Measurements from ENCODE around the gene METAP1D.

The METAP1D gene

GRCh38 chr2:172094294-172095145 is 94.8 kb downstream of the METAP1D start:
- no peak for DNase-seq

- peak; percentile 67 for DNase-seq
These were observed 95.6 kb downstream of the METAP1D start for GRCh38 chr2:172095146-172095904.

DNA sequence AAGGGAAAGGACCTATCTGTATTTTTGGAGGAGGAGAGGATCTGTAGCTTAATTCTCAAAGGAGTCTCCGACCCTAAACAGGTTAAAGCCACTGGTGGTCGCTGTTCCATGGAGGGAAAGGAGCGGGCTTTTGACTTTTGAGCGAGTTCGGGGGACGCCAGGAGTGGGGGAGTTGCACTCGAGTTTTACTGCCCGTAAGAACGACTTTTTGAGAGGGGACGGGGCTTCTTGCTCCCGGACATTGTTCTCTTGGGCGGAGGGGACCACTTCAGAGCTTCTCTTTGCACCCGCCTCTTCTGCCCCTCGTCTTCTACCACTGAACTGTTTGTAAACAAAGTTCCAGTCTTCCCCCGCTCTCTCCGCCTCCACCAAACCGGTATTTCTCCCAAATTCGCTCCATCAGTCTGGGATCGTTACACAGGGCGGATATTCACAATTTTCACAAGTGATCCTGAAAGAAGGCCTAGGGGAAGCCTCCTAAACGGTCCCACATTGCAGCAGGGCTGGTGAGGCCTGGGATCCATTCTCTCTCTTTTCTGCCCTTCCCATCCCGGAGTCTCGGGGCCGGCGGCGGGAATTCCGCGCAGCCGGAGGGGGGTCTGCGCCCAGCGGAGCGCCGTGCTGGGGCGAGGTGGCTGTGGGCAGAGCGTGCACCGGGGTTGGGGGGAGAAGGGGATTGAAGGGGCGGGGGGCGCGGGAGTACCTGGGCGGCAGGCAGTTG is 96.3 kb downstream of the METAP1D start:
- no peak for DNase-seq

DNA sequence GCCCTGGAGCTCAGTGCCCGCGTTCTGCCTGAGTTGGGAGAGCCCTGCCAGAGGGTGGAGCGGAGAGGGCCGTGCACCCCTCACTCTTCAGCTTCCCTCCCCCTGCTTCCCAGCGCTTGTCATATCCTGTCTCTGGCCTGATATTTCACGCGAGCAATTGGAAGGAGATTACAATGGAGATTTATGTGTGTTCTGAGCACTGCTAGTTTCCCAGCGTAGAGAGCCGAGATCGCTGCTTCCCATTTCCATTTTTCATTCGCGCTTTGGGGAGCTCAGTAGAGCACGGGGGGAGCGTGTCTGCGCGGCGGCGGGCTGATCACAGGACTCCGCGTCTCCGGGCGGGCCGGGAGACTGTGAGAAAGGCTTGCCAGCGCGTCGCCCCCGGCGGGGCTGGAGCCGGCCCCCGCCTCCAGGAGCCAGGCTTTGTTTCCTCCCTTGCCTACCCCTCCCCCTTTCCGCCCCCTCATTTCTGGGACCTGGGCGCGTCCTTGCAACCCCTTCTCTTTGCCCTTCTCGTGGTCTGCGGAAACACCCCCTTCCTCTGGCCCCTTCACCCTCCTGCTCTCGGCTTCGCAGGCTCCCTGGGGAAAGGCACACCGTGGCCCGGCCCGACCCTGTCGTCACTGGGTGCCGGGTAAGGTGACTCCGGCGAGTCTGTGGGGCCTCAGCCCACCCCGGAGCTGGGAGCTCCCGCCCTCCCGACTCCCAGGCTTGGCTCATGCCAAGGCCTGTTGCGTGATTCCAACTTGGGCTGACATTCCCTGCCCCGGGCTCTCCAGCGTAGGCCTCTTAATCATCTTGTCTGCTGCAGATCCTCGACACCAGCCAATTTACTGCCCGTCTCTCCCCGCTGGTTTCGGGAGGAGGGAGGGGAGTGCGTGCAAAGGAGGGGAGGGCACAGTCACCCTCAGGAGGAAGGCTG is 97.1 kb downstream of the METAP1D start:
- DNase-seq: no peak

DNA sequence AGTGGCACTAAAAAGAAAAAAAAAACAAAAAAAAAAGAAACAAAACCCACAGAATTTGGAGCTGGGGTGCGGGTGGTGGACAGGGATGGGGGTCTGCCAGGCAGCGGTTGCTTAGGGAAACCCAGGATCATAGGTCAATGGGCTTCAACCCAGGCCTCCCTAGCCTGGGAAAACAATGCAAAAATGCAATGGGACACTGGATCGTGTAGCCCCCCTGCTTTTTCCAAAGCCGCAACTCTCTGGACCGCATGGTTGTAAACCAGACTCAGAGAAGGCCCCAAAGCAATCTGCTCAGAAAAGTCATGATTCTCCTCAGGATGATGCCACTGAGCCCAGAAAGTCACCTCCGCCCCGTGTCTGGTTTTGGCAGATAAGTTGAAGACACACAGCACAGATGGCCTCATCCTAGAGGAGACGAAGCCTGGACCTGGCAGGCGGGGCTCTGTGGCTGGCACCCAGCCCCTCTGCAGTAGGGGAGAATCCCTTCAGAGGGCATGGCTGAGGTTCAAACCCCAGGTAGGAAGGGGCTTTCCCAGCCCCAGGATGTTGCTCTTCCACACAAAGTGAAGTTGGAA is 97.9 kb downstream of the METAP1D start:
- DNase-seq: no peak

DNA sequence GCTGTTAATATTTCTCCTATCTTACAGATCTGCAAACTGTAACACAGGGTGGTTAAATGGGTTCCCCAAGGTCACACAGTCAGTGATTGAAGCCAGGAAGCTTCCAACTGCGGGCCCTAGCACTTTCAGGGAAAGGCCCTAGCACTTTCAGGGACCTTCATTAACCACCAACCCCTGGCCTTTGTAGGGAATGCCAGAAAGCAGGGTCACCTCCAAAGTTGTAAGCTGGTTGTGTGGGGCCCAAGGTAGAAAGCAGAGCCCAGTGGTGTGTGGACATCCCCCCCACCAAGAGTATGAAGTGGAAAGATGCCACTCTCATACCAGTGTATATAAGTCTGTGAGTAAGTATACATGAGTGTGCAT is 98.5 kb downstream of the METAP1D start:
- DNase-seq: no peak

DNA sequence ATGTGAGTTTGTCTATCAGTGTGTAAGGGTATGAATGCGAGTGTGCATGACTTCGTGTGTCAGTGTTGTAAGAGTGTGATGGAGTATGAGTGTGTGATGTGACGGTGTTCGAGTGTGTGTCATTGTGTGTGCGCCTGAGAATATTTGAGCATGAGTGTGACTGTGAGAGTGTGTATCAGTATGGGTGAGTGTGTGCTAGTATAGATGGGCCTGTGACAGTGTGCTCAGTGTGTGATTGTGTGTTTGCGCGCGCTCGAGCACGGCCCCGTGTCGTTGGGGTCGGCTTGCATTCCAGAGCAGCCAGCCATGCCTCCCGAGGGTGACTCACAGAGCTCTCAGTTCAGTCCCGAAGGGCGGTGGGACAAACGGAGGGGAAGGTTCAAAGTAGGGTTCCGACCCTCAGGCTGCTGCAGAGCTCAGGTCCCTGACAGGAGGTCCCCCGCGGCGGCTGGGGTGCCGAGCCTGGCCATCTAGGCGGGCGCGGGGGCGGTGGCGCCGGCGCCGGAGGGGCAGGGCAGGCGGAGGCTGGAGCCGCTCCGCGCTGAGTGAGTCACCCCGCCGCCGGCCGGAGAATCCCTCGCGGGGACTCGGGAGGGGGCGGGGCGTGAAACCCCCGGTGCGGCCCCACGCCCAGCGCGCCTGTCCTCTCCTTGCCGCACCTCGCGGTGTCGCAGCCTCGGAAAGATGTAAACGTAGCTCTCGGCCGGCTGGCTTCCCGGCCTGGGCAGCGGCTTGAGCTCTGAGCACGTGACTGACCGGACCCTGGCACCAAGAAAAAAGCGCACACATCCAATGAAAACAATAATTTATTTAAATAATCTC is 99.1 kb downstream of the METAP1D start:
- peak; percentile 50 for DNase-seq

DNA sequence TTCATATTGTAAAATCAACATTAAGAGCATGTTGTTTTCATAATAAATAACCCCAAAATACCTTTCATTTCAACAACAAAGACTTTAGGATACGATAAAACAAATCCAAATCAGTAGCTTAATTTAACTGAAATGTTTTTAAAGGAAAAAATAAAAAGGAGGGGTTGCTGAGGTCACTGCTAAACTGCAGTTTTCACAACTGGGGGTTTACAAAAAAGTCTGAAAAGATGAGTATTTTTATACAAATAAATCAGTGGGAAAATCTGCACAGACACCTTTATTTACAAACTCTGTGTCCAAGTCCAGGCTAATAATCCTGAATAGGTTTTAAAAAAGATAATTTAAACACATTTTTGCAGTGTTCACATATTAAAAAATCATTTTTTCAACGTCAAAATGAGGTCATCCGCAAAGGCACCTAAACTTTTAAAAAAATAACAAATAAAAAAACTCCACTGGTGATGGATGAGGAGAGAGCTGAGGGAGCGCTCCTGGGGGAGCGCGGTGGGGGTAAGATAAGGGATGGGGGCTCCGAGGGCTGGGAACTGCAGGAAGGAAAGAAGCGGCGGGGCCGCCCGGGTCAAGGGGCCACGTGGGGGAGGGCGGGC is 99.8 kb downstream of the METAP1D start:
- DNase-seq: no peak

GRCh38 chr2:172100080-172100934 is 100.6 kb downstream of the METAP1D start:
- no peak for DNase-seq

DNA sequence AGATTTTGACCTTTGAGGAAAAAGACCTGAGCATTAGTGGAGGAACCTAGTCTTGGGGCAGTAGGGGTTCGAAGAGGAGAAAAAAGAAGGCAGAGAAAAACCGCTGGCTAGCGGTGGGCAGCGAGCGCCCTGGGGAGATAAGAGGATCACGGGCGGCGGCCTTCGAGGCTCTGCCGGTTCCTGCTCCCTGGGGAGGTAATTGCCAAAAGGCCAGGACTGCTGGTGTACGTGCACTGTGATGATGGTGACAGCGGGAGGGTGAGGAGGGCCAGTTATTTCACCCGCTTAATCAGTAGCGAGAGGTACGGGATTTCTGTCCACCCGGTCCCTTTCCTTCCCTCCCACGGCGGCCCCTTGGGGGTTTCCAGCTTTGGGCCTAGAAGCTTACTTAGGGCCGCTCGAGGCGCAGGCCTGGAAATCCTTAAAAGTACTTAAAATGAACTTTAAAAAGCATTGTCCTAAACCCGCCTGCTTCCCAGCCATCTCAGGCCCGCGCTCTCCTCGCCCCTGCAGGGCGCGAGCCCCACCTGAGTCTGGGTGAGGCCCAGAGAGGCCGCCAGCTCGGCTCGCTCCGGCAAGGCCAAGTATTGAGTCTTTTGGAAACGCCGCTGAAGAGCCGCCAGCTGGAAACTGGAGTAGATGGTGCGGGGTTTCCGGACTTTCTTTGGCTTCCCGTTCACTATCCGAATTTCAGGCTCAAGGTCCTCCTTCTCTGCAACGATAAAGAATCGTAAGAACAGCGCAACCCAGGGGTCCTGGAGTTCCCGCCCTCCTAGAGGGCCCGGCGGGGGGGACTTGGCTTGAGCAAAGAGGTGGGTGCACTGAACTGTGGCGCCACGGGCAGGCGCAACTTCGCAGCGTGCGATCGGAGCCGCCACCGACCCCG is 101.4 kb downstream of the METAP1D start:
- DNase-seq: no peak

- DNase-seq: peak; percentile 30
These were observed 102.2 kb downstream of the METAP1D start for GRCh38 chr2:172101821-172102390.

DNA sequence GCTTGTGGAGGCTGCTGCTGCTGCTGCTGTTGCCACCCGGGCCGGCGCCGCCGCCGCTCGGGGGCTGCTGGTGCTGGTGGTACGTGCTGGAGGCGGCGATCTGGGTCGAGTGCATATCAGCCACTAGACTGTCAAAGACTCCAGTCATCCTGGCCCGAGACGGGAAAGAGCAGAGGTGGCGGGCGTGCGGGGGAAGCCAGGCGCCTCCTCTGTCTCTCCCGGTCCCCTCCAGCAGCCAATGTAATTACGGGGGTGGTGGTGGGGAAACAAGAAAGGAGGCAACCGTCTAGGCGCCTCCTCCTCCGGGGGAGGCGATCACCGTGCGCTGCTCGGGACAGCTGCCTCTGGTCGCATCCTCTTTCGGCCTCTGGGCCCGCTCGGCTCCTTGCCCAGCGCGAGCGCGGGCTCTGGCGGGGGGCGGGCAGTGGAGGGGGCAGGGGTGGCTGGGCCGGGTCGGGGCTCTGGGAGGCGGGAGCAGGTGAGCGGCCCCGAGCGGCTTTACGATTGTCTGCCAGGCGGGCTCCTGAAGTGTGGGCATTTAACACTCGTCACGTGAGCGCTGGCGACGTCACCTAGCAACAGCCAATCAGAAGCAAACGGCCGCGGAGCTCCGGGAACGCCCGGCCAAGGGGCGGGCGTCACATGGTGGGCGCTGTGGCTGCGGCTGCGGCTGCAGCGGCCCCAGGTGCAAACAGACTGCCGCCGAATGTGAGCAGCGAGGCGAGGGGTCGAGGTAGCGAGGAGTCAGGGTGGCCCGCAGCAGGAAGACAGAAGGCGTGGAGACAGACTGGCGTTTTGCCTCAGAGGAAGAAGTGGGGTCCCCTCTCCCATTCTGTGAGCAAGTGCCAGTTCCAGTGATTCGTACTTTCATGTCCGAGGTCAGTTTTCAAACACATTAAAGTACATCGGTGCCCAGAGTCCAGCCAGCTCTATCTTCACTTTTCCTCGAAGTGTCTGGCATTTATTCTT is 102.9 kb downstream of the METAP1D start, which contains the start of gene DLX2:
Gene DLX2 (minus strand): TSS at position 510 of the 969 bp plus-strand sequence. CDS start 362 bp downstream, at position 148.
- DNase-seq: peak; percentile 90

- DNase-seq: peak; percentile 82
These were observed 103.9 kb downstream of the METAP1D start for GRCh38 chr2:172103471-172104272.

DNA sequence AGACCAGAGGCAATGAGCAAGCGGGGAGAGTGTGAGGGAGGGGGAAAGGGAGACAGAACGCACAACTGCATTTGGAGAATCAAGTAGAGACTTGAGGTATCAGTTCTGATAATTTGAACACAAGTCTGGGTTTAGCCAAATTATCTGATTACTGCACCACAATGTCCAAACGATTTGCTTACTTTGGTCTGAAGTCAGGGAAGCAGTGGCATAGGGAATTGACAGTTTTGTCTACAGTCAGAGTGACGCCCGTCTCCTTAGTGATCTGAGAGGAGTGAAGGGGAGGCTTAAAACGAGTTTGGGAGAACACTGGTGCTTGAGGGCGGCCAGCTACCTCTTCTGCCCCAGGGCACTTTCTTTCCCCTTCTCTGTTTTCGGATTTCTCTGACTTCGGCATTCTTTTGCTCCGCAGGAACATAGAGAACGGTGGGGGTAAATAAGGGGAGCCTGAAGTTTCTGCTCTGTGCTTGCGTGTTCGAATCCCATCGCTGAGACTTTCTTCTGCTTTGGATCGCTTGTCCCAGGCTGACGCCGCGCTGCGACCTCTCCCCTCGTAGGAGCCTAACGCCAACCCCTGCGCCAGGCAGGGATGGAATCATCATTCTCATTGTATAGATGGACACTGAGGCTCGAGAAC is 105.8 kb downstream of the METAP1D start:
- no peak for DNase-seq

Data from RPMI8226 (cell line).